KOPT-K1 (cell line): ENCODE data around the gene CCDC102B.
"Not testable (repeated sequence)": the region's sequence is repeated elsewhere in the genome, so short reads cannot be mapped to it uniquely, and the experiment has no call there.

Experiments
- H3K27ac ChIP-seq: fragments of 200-600 bp; sonication (generic); 2 replicates; pipeline ENCODE4 v1.5.1; 2016; ENCODE audit warnings: antibody characterized with exemption, mild to moderate bottlenecking, low read depth, low read length; ENCODE audit not compliant: poor library complexity, severe bottlenecking
- H3K36me3 ChIP-seq: fragments of 200-600 bp; sonication (generic); 2 replicates; pipeline ENCODE4 v1.5.1; 2017; ENCODE audit warnings: antibody characterized with exemption, mild to moderate bottlenecking, low read length, moderate library complexity; ENCODE audit not compliant: insufficient read depth
- H3K9me3 ChIP-seq: fragments of 200-600 bp; sonication (generic); 2 replicates; pipeline ENCODE4 v1.5.1; 2017; ENCODE audit warnings: antibody characterized with exemption, low read length, mild to moderate bottlenecking; ENCODE audit not compliant: insufficient read depth, poor library complexity, severe bottlenecking

The CCDC102B gene

GRCh38 chr18:68916734-68917133, 118.9 kb downstream of the CCDC102B start:
- Histone ChIP-seq H3K36me3 (no peaks in the 10 kb centered on the region), H3K9me3 (no peaks in the 10 kb centered on the region), H3K27ac (no peak overlapping the region)

GRCh38 chr18:68918216-68918615, 120.3 kb downstream of the CCDC102B start:
- Histone ChIP-seq H3K9me3 (no peaks in the 10 kb centered on the region), H3K27ac (no peak overlapping the region), H3K36me3 (no peaks in the 10 kb centered on the region)

GRCh38 chr18:68919900-68920299, 122.0 kb downstream of the CCDC102B start:
- Histone ChIP-seq H3K9me3 (no peaks in the 10 kb centered on the region), H3K27ac (no peak overlapping the region), H3K36me3 (no peaks in the 10 kb centered on the region)

GRCh38 chr18:68922392-68922791, 124.5 kb downstream of the CCDC102B start:
- H3K36me3 ChIP-seq, result no peaks in the 10 kb centered on the region
- no peaks in the 10 kb centered on the region for H3K9me3 ChIP-seq
- no peak overlapping the region for H3K27ac ChIP-seq

- Histone ChIP-seq H3K36me3 (no peaks in the 10 kb centered on the region), H3K9me3 (no peaks in the 10 kb centered on the region), H3K27ac (no peak overlapping the region)
Observed at GRCh38 chr18:68925268-68925667, 127.4 kb downstream of the CCDC102B start.

- no peaks in the 10 kb centered on the region for H3K9me3 ChIP-seq
- H3K27ac ChIP-seq, result no peak overlapping the region
- no peaks in the 10 kb centered on the region for H3K36me3 ChIP-seq
Observed at GRCh38 chr18:68928762-68929675, 131.1 kb downstream of the CCDC102B start.

- Histone ChIP-seq H3K36me3 (no peaks in the 10 kb centered on the region), H3K9me3 (no peaks in the 10 kb centered on the region), H3K27ac (no peak overlapping the region)
Observed at GRCh38 chr18:68935686-68936085, 137.8 kb downstream of the CCDC102B start.

GRCh38 chr18:68937029-68937599, 139.2 kb downstream of the CCDC102B start:
- no peaks in the 10 kb centered on the region for H3K36me3 ChIP-seq
- H3K27ac ChIP-seq, result no peak overlapping the region
- no peaks in the 10 kb centered on the region for H3K9me3 ChIP-seq

- Histone ChIP-seq H3K9me3 (no peaks in the 10 kb centered on the region), H3K27ac (no peak overlapping the region), H3K36me3 (no peaks in the 10 kb centered on the region)
Observed at GRCh38 chr18:68940039-68940438, 142.2 kb downstream of the CCDC102B start.

- no peaks in the 10 kb centered on the region for H3K36me3 ChIP-seq
- no peak overlapping the region for H3K27ac ChIP-seq
- no peaks in the 10 kb centered on the region for H3K9me3 ChIP-seq
Observed at GRCh38 chr18:68940754-68941153, 142.9 kb downstream of the CCDC102B start.

- no peaks in the 10 kb centered on the region for H3K9me3 ChIP-seq
- no peaks in the 10 kb centered on the region for H3K36me3 ChIP-seq
- no peak overlapping the region for H3K27ac ChIP-seq
Observed at GRCh38 chr18:68942230-68942629, 144.3 kb downstream of the CCDC102B start.

- H3K27ac ChIP-seq, H3K36me3 ChIP-seq, H3K9me3 ChIP-seq: not testable (repeated sequence)
Observed at GRCh38 chr18:68943861-68944260, 146.0 kb downstream of the CCDC102B start.

GRCh38 chr18:68944330-68944729, 146.4 kb downstream of the CCDC102B start:
- Histone ChIP-seq H3K27ac (no peak overlapping the region), H3K36me3 (no peaks in the 10 kb centered on the region), H3K9me3 (no peaks in the 10 kb centered on the region)

- H3K27ac ChIP-seq, result no peak overlapping the region
- H3K36me3 ChIP-seq, result no peaks in the 10 kb centered on the region
Observed at GRCh38 chr18:68944826-68945225, 146.9 kb downstream of the CCDC102B start.

GRCh38 chr18:68948622-68949021, 150.7 kb downstream of the CCDC102B start:
- H3K36me3 ChIP-seq, result no peaks in the 10 kb centered on the region
- H3K27ac ChIP-seq, result no peak overlapping the region
- no peaks in the 10 kb centered on the region for H3K9me3 ChIP-seq

More at GRCh38 chr18:68944826-68945225, 146.9 kb downstream of the CCDC102B start:
- H3K9me3 ChIP-seq, result no peaks in the 10 kb centered on the region

GRCh38 chr18:68954738-68955137, 156.9 kb downstream of the CCDC102B start:
- no peaks in the 10 kb centered on the region for H3K9me3 ChIP-seq
- no peak overlapping the region for H3K27ac ChIP-seq

More at GRCh38 chr18:68954738-68955137, 156.9 kb downstream of the CCDC102B start:
- no peaks in the 10 kb centered on the region for H3K36me3 ChIP-seq
